ENCODE data around the gene ZBTB11. TPM values are rescaled to one million over a fixed set of nuclear protein-coding genes. Genes with fewer than 3 reads are reported as not detected.
"Not testable (repeated sequence)": the region's sequence is repeated elsewhere in the genome, so short reads cannot be mapped to it uniquely, and the experiment has no call there.

Gene ZBTB11
- polyA plus RNA-seq, 4 donors: 22.8 to 26.0 (median 23.9) TPM

DNA sequence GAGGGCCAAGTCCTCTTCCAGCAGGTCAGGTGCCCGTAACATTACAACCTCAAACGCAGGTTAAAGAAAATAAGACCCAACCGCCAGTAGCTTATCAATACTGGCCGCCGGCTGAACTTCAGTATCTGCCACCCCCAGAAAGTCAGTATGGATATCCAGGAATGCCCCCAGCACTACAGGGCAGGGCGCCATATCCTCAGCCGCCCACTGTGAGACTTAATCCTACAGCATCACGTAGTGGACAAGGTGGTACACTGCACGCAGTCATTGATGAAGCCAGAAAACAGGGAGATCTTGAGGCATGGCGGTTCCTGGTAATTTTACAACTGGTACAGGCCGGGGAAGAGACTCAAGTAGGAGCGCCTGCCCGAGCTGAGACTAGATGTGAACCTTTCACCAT lies 16.6 kb upstream of the ZBTB11 start:
- not testable (repeated sequence) for DNase-seq (ENCODE audit: low read depth in 4 of 4, low spot score in 3 of 4)

GRCh38 chr3:101691685-101692671 lies 15.0 kb upstream of the ZBTB11 start:
- not testable (repeated sequence) for DNase-seq (ENCODE audit: low read depth in 4 of 4, low spot score in 3 of 4)

GRCh38 chr3:101690972-101691371 lies 14.0 kb upstream of the ZBTB11 start:
- DNase-seq (ENCODE audit: low read depth in 4 of 4, low spot score in 3 of 4): no peak

DNA sequence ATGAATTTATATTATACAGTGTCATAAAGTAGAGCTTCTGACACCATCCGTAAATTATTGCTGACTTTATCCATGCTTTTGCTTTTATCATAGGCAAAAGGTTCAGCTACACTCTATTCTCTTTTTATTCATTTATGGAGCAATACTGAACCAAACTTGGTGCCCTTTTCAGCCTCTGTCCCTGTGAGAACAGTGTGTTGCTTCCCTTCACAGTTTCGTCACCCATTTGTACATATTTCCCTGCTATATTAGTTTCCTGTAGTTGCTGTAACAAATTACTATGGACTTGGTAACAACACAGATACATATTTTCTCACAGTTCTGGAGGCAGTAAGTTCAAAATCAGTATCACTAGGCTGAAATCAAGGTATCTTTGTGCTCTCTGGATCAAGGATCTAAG lies 12.4 kb upstream of the ZBTB11 start:
- DNase-seq (ENCODE audit: low read depth in 4 of 4, low spot score in 3 of 4): no peak

DNA sequence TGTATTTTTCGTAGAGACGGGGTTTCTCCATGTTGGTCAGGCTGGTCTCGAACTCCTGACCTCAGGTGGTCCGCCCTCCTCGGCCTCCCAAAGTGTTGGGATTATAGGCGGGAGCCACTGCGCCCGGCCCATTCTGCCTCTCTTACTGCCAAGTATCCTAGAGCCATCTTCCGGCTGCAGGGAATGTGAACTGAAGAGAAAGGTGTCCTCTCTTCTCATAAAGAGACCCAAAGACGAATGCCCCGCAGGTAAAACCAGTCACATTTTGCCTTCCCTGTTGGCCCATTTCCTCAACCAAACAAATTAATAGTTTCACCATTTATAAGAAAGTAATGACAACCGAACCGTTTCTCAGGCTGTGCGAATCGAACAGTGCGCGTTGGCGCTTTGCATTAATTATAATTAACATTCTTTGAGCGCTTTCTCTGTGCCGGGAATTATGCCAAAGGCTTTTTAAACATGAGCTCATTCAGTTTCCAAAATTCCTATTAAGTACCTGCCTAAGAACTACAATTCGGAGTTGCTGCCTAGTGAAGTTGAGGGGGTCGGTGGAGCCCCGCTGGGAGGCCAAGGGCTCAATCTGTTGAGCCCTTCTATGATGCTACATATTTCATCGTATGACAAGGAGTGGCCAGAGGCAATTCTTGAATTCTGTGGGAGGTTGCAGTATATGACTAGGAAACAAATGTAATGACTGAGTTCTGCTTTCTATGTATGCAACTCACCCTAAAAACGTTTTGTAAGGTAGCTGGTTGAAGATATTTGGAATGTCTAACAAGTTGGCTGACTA lies 10.4 kb upstream of the ZBTB11 start:
- DNase-seq (ENCODE audit: low read depth in 4 of 4, low spot score in 3 of 4): no peak

- no peak for DNase-seq (ENCODE audit: low read depth in 4 of 4, low spot score in 3 of 4)
These were observed 9.0 kb upstream of the ZBTB11 start for GRCh38 chr3:101685870-101686307.

DNA sequence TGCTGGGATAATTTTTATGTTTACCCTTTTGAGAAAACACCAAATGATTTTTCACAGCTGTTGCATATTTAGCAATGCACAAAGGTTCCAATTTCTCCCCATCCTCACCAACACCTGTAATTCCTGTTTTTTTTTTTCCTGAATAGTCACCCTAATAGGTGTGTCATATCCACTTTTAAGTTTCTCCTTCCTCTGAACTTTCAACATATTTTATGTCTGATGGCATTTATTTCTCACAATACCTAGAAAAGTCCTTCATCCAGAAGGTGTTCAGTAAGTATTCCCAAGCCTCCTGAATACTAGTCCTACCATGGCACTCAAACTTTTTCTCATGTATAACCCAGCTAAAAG lies 8.1 kb upstream of the ZBTB11 start:
- no peak for DNase-seq (ENCODE audit: low read depth in 4 of 4, low spot score in 3 of 4)

DNA sequence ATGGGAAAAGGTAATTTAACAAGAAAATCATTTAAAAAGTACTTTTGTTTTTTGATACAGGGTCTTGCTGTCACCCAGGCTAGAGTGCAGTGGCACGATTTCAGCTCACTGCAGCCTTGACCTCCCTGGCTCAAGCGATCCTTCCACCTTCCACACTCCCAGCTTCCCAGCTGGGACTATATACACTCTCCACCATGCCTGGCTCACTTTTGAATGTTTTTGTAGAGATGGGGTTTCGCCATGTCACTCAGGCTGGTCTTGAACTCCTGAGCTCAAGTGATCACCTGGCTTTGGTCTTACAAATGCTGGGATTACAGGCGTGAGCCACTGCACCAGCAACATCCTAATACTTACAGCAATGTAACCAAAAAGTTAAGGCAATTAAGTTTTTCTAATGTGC lies 3.5 kb upstream of the ZBTB11 start:
- DNase-seq (ENCODE audit: low read depth in 4 of 4, low spot score in 3 of 4): no peak

DNA sequence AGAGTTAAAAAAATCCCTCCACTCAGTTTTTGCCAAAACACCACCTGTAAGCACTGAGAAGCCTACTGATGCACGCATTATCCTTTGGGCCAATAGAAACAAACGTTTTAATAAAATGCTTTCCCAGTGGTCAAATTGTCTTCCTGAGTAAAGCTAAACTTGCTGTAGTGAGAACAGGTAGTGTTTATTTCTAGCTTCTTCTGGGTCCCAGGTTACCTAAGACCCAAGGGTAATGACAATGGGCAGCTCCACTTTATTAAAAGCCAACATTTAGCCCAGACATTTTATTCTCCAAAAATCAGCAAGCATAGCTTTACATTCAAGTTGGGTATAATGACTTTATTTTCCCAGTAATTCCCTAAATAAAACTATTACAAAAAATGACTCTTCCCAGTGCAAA lies 1.9 kb upstream of the ZBTB11 start:
- not testable (repeated sequence) for DNase-seq (ENCODE audit: low read depth in 4 of 4, low spot score in 3 of 4)

- no peak for DNase-seq (ENCODE audit: low read depth in 4 of 4, low spot score in 3 of 4)
These were observed 729 bp upstream of the ZBTB11 start for GRCh38 chr3:101677436-101678286.

DNA sequence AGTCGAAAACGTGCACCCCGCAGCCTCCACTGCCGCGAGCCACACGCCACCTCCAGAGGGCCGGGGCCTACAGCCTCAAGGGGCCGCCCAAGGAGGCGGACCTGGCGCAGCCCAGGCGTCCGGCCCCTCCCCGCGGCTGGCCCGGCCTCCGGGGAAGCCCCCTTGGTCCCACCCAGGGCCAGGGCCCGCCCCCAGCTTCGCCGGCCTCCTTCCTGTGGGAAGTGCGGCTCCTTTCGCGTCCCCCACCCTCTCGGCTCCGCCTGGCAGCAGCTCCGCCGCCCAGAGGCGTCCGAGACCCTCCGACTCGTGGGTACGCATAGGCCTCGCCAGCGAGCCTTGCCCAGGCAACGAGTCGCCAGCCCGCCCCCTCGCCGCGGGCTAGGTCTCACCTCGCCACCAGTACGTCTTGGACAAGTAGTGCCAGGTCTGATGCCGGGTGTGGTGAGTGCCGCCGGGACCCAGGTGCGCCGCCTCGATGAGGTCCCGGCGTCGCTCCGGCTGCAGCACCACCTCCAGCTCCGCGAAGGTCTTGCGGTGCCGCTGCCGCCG lies 642 bp downstream of the ZBTB11 start:
- DNase-seq (ENCODE audit: low read depth in 4 of 4, low spot score in 3 of 4): peak; percentile 87 to 91 (median 90)

DNA sequence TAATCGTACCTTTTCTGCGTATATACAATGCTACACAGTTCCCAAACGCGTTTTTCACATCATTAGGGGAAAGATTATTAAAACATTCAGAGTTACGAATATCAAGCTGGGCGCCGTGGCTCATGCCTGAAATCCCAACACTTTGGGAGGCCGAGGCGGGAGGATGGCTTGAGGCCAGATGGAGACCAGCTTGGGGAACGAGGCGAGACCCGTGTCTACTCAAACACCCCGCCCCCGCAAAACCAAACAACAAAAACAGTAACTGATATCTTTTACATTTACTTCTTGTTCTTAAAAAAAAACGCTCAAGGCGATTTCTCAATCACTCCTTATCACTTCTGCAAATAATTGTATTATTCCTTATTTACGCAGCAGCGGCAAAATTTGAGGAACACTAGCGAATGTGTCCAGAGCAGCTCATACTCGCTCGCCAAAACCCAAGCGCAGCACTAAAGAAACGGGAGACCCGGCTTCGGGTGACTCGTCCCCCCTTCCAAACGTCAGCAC lies 1.2 kb downstream of the ZBTB11 start:
- no peak for DNase-seq (ENCODE audit: low read depth in 4 of 4, low spot score in 3 of 4)

- DNase-seq (ENCODE audit: low read depth in 4 of 4, low spot score in 3 of 4): no peak
These were observed 2.4 kb downstream of the ZBTB11 start for GRCh38 chr3:101674518-101674917.

DNA sequence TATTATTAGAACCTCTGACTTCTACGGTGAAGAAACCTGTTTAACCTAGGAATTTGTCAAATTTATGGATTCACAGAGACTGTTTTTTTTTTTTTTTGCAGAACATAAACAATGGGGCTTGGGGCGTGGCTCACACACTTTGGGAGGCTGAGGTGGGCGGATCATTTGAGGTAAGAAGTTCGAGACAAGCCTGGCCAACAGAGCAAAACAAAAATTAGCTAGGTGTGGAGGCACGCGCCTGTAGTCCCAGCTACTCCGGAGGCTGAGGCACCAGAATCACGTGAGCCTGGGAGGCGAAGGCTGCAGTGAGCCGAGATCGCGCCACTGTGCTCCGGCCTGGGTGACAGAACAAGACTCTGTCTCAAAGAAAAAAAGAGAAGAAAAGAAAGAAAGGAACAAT lies 3.0 kb downstream of the ZBTB11 start:
- no peak for DNase-seq (ENCODE audit: low read depth in 4 of 4, low spot score in 3 of 4)

DNA sequence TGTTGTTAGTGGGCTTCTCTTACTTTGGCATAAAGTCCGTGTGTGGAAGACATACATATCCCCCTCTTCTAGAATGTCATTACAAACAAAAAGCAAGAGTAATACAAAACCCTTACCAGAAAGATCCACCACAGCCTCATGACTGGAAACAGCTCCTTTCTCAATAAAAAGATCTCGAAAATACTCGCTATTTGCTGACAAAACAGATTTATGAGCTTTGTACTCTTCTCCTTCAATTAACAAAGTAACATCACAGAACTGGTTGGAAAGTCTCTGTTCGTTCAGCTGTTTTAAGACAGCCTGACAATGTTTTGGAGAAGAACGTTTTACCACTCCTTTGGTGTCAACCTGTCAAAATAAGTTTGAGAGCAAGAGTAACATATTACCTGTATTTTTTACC lies 5.9 kb downstream of the ZBTB11 start:
- no peak for DNase-seq (ENCODE audit: low read depth in 4 of 4, low spot score in 3 of 4)

DNA sequence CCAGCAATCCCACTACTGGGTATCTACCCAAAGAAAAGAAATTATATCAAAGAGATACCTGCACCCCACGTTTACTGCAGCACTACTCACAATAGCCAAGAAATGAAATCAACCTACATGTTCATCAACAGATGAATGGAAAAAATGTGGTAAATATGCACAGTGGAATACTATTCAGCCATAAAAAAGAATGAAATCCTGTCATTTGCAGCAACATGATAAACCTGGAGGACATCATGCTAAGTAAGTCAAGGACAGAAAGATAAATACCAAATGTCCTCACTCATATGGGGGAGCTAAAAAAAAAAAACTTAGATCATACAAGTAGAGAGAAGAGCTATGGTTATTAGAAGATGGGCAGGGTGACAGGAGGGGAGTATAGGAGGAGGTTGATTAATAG lies 9.1 kb downstream of the ZBTB11 start:
- DNase-seq (ENCODE audit: low read depth in 4 of 4, low spot score in 3 of 4): no peak

GRCh38 chr3:101667331-101667730 lies 9.6 kb downstream of the ZBTB11 start:
- DNase-seq (ENCODE audit: low read depth in 4 of 4, low spot score in 3 of 4): no peak

- no peak for DNase-seq (ENCODE audit: low read depth in 4 of 4, low spot score in 3 of 4)
These were observed 11.1 kb downstream of the ZBTB11 start for GRCh38 chr3:101665851-101666250.

GRCh38 chr3:101665357-101665756 lies 11.6 kb downstream of the ZBTB11 start:
- no peak for DNase-seq (ENCODE audit: low read depth in 4 of 4, low spot score in 3 of 4)

DNA sequence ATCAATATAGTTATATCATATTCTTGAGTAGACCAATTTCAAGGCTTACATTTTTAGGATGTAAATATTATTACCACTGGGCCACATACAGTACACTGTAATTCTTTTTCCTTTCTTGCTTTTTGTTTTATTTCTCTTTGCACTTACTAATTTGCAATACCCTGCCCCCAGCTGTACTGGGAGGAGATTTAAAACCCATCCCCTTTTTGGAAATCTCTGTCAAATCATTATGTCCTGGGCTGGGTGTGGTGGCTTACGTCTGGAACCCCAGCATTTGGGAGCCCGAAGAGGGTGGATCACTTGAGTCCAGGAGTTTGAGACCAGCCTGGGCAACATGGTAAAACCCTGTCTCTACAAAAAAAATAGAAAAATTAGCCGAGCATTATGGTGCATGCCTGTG lies 16.2 kb downstream of the ZBTB11 start:
- no peak for DNase-seq (ENCODE audit: low read depth in 4 of 4, low spot score in 3 of 4)

Measured in left renal pelvis (tissue), 4 donors.